Measurements from ENCODE around the gene MYOZ2.

Gene MYOZ2

DNA sequence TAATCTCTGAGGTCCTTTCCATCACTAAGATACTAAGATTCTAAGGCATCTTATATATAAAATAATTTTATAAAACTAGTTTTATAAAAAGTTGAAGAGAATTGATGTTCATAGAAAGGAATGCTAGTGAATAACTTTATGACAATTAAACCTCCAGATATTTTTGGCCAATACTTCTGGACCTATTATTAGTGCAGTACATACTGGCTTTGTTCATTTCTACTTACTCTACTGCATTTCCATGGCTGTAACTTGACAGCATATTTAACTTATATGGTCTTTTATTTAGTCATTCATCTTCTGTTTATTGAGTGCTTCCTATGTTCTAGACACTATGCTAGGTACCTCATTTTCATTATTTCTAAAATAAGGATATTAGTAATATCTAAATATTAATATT lies 70.1 kb downstream of the MYOZ2 start:
- DNase-seq = no peak

DNA sequence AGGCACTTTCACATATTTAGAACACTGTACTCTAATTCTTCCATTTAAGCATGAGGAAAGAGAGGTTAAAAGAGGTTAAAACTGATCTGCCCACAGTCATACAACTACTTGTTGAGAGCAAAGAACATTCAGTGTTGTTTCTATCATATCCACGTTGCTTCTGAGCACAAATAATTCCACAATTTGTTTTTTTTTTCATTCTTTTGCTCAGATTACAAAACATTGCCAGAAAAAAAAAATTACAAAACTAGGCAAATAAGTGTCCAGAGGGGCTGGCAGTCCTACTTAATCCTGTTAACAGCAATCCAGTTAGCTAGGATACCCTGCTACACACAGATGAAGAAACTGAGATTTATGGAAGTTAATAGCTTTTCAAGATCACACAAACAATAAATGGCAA lies 70.5 kb downstream of the MYOZ2 start:
- DNase-seq = no peak

DNA sequence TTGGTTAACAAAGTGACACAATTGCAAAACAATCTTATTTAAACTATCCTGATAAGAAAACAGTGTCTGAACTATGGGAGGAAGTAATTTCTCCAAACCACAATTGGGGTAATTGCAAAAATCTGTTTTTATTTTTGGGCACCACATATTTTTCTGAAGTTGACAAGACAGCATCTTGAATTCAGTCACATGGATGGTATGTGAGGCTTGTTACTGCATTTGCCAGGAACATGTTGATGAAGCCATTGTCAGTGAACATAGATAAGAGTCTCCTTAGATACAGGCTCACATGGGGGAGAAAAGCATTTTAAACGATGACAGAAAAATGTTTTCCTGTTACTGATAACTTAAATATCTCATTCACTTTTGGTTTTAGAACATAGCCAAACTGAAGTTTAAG lies 71.4 kb downstream of the MYOZ2 start:
- DNase-seq = no peak

DNA sequence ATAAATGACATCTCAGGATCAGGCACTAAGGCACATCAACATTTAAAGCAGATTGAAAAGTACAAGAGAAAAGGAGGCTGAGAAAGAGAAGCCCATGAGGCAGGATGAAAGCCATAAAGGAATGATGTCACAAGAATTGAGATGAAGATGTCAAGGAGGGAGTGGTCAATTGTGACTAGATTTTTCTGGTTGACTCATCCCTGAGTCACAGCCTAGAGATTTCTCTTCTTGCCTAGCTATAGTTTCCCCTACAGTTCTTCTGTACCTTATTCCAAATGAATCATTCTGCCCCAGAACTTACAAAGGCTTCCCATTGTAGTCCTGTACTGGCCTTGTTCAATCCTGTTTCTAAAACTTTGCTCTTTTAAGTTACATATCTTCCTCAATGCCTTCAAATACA lies 73.4 kb downstream of the MYOZ2 start:
- DNase-seq = no peak

DNA sequence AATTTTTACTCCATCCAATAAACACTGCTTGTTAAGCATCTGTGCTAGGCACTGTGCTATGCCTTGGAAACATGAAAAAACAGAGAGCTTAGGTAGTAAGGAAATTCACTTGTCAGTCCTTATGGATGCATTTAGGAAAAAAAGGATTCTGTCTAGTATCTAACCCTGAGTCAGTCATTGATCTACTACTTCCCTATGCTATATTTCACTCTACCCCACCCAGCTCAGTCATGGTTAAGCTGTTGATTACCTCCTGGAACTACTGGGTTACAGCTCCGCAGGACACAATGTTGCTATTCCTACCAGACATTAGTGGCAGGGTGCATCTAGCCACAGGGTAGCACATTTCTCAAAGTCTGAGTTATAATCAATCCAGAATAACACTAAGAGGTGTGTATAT lies 74.0 kb downstream of the MYOZ2 start:
- no peak for DNase-seq

DNA sequence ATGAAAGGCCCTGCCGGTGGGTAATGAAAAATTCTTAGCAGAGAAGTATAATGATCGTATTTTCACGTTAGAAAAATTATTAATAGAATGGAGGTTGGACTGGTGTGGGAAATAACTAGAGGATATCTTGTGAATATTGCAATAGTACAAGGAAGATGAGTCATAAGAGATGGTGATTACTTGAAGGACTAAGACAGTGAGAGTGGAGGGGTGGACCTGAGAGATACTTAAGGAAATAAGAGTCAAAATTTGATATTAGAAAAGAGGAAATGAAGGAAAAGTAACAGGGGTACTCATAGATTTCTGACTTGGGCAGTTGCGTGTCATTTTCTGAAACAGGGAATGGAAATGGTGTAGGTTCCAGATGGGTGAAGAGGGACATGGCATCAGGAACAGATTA lies 75.1 kb downstream of the MYOZ2 start:
- no peak for DNase-seq

DNA sequence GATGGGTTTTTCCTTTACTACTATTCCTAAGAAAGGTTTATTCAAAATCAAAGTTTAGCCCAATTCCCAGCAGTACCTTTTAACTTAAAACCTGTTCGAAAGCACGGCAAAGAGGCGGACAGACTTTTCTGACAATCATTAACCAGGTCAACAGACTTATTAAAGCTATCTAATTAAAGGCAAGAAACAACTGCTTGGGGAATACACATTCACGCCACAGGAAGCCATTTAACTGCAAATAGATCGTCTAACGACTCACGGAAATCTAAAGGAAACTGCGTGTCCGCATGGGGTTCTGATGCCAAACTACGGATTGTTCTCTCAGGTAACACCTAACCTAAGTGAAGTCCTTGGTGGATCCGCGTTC lies 76.2 kb downstream of the MYOZ2 start:
- DNase-seq = no peak

DNA sequence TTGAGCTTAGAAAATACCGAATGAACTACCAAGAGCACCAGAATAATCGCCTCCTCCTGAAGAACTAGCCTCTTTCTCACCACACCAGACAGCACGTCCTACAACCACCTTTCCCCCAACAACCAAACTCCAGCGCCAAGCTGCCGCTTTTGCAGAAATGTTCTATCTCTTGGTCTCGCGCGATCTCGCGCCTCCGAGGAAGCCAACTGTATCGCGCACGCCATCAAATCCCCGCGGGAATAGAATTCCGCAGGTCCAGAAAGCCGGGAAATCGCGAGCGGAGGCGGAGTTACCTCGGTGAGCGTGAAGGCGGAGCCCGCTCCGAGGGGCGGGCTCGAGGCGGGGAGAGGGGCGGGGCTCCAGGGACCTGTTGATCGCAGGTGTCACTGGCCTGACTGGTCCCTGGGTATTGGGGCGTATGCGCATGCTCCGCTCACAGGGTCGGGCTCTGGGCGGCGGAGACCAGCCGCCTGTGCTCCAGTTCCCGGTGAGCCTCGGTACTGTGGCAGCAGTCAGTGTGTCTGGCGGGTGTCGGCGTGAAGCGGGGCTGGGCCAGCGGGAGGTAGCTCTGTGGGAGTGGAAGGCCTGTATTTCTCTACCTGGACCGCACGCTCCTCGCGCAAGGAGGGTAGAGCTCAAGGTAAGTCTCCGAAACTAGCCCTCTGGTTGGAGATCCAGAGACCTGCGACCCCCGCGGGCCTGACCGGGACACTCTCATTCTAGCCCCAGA lies 76.8 kb downstream of the MYOZ2 start, which contains the start of gene USP53:
Gene USP53 (plus strand): TSS at position 480 of the 730 bp plus-strand sequence. CDS start 27,047 bp downstream, outside the sequence.
- DNase-seq = peak; percentile 68

DNA sequence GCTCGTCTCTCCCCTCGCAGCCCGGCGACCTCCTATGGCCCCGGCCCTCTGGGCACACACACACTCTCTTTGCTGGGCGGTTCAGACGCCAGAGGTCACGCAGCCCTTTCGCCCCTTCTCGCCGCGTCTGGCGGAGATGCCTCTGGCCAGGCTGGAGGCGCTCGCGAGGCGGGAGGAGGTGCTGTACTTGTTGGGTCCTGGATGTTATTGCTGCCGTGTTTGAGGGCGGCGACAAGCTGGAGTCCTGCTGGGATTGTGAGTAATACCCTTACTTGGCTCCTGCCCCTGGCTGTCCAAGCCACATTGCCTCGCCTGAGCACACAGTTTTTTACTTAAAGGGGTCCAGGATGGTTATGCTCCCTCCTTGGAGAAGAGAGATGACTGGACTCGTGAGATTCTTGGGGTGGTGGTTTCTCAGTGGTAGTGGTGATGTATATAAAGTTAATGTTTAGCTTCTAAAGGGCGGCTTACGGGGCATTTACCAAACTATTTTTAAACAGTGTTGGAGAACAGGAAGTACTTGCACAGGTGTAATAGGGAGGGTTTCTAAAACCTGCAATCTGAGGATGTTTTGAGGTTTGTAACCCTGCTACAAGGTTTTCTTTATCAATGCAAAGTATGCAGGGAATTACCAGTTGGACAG lies 77.5 kb downstream of the MYOZ2 start:
- DNase-seq = no peak

DNA sequence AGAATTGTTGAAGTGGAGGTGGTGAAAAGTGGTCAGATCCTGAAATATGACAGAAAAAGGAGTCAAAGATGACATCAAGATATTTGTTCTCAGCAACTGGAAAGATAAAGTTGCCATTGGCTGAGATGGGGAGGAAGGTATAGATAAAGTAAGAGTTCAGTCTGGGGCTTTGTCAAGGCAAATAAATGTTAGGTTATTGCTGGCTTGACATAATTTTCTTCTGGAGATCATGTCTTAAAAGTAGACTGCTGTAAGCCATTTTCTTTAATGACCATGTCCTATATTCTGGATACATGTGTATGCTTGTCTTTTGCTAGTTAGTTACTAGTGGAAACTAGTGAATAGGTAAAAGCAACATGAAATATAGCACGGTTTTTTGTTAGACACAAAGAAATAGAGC lies 82.5 kb downstream of the MYOZ2 start:
- DNase-seq = no peak

DNA sequence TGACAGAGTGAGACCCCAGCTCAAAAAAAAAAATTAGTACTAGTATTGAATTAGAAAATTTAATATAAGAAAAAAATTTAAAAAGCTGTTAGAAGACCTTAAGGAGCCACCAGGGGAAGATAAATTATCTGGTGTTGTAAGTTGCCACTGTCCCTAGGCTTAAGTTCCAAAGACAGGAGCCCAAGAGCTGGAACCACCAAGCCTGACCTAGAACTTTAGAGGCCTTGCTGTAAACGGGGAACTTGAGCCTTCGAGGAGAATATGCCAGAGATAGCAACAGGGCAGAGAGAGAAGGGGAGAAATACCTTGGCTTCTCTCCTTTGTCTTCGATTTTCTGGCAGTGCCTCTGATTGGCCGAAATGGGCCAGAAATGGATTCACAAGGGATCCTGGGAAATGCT lies 85.8 kb downstream of the MYOZ2 start:
- no peak for DNase-seq

DNA sequence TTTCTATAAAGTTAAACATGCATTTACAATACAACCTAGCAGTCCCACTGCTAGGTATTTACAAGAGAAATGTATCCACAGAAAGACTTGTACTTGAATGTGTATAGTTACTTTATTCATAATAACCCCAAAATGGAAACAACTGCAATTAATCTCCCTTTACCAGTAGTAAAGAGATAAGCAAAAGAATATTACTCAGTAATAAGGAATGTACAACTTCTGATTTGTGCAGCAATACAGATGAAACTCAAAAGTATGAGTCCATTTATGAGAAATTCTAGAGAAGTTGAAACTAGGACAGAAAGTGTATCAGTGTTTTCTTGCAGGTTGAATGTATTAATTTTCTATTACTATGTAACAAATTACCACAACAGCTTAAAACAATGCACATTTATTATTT lies 92.1 kb downstream of the MYOZ2 start:
- DNase-seq = no peak

DNA sequence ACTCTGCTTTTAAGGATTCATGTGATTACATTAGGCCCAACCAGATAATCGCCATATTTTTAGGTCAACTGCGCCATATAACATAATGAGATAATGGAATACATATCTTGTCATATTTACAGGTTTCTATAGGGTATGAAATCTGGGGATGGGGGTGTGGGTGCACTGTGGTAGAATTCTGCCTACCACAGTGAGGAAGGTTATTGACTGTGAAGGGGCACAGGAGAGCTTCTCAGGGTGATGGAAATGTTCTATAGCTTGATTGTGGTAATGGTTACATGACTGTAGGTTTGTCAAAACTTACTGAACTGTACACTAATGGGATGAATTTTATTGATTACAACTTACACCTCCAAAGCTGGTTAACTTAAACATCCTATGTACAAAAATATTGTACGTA lies 92.8 kb downstream of the MYOZ2 start:
- no peak for DNase-seq

DNA sequence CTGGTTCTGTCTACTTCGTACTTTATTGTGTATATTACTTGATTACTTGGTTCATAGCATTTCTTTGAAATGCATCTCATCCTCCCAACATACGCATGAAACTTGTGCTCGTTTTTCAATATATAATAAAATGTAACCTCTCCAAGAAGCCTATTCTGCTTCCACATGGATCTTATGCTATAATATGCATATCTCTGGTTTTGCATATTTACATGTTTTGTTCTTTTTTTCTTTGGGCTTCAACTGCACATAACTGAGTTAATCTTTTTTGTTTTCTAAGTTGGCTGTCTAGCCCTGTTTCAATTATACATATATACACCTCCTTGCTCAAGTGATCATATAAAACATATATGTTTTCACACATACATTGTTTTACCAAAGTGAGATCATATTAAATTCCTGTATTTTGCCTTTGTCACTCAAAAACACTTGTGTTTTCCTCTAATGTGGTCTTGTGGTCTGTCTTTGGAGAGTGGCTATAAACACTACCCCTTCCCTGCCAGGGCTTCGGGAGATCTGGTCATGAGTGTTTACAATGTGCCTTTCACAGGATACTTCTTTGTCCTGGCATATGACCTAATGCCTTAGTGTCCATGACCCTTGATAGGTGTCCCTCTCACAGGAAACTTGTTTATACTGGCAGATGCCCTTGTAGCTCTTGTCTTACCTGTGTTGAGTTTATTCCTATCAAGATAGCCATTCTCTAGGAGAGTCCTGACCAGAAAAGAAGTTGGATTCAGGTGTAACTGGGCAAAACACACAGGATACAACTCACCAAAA lies 94.5 kb downstream of the MYOZ2 start:
- DNase-seq = no peak

DNA sequence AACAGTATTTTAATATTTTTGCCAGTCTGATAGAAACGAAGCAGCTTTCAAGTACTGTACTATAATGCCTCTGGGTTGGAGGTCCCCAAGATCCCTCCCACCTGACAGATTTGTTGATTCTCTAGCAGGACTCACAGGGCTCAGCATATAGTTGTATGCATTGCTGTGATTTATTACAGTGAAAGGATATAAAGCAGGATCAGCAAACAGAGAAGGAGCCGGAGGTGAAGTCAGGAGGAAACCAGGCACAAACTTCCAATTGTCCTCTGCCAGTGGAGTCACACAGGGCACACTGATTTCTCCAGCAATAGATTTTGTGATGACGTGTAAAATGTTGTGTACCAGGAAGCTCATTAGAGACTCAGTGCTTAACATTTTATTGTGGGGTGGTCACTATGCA lies 95.9 kb downstream of the MYOZ2 start:
- DNase-seq = no peak

DNA sequence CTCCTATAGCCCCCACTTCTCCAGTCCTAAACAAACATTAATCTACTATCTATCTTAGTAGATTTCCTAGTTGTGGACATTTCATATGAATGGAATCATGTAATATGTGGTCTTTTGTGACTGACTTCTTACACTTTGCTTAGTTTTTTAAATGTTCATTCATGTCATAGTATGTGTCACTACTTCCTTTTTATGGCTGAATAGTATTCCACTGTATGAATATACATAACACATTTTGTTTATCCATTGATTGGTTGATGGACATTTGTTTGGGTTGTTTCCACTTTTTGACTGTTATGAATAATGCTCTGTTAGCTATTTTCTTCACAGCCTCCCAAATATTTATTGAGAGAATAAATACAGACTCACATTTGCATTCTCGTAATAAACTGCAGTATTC lies 96.7 kb downstream of the MYOZ2 start:
- DNase-seq = no peak

DNA sequence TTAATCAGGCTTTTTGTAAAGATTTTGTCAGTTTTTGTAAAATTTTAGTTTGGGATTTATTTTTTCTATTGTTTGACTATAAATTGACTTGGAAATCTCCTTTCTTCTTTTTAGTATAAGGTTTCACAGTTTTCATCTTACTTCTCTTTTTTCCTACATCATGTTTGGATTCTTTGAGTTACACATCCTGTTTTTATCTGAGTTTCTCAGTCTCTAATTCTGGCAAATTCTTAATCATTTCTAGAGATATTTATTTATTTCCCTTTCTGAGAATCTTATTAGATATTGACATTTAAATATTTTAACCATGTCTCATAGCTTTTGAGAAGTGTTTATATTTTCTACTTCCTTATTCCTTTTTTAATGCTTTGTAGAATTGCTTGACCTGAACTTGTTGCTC lies 97.6 kb downstream of the MYOZ2 start:
- DNase-seq = no peak

DNA sequence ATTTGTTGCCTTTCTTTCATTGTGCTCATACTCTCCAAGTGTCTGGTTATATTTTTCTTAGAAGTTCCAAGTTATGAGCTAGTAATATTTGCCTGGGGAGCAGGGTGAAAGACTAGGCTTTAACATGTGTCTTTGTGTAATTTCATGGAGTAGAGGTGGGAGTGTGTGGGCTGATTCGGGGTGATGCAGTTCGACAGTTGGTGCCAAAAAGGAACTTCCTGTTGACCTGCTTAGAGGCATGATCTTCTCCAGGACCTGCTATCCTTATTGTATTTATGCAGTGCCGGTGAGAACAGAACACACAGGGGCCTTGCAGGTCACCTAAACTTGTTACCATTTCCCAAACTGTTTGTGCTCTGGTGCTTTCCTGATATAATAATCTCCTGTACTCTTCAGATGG lies 98.1 kb downstream of the MYOZ2 start:
- DNase-seq = no peak

DNA sequence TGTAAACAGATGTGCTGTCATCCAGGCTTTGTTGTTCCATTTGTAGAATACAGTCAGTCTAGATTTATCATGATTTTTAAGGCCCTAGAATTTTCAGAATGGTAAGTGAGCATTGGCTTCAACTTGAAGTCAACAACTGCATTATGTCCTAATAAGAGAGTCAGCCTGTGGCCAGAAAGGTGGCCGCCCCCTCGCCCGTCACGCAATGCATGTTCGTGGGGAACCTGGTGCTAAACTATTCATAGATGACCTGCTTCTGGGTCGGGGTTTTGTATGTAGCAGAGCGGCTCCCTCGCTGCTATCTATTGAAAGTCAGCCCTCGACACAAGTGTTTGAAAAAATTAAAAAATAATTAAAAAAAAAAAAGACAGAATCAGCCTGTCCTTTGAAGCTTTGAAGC lies 101.6 kb downstream of the MYOZ2 start:
- no peak for DNase-seq

All from NCI-H1694 treated with DMSO at 0.1 percent for 48 hours (cell line).